Measurements from ENCODE around the gene CAPN11.

- TF ChIP-seq CTCF (IDR thresholded peaks at IDR 0.05) (no peak), POLR2A (IDR thresholded peaks at IDR 0.05) (no peak)
These were observed 23.4 kb upstream of the CAPN11 start for GRCh38 chr6:44135173-44135758.
